Endothelial cell of umbilical vein (primary cell): ENCODE measurements around the gene TLCD3B. TPM values are rescaled to one million over a fixed set of nuclear protein-coding genes. Genes with fewer than 3 reads are reported as not detected.
"Not testable (repeated sequence)": the region's sequence is repeated elsewhere in the genome, so short reads cannot be mapped to it uniquely, and the experiment has no call there.

Experiments used
- BruUV-seq: library from RNA; stranded (reverse); fragments of 400-500 nt; replicated peaks from 2 replicates; lab custom pipeline; 2021; lab: Mats Ljungman, UMichigan
- CTCF ChIA-PET: fragments of 300-600, 350-600 bp; sonication (Branson Sonifier 250); formaldehyde crosslinking; loops from one replicate; lab custom pipeline; 2021; ENCODE audit warnings: antibody characterized with exemption, inconsistent platforms; lab: Charles Lee
- POLR2A ChIA-PET: fragments of 300-600, 350-600 bp; sonication (Branson Sonifier 250); formaldehyde crosslinking; loops from one replicate; lab custom pipeline; 2021; ENCODE audit warnings: antibody characterized with exemption, inconsistent platforms; lab: Charles Lee
- DNase-seq: peaks from one replicate; pipeline ENCODE4 v3.0.0-alpha.2; 2011; ENCODE audit warnings: low read depth, low spot score
- FAIRE-seq: peaks from 2 replicates; lab custom pipeline; 2011; peaks lifted over from hg19 to GRCh38; lab: Jason Lieb, UNC
- H2AFZ ChIP-seq: 2 replicates; pipeline ENCODE4 v1.6.0; 2012; ENCODE audit warnings: low read depth, low read length, control low read depth, inconsistent platforms
- H3K27ac ChIP-seq: 2 replicates; pipeline ENCODE4 v1.5.1; 2011; ENCODE audit warnings: low read depth, mild to moderate bottlenecking, control low read depth, low read length, moderate library complexity; ENCODE audit not compliant: insufficient read depth
- H3K27me3 ChIP-seq, 2 experiments: 2 replicates each; pipeline versions ENCODE4 v1.6.0 to v1.6.1; 2011; ENCODE audit warnings: low read length in 2 of 2, mixed read lengths in 1 of 2; ENCODE audit not compliant: control insufficient read depth in 2 of 2, insufficient read depth in 2 of 2
- H3K36me3 ChIP-seq, 2 experiments: 2 replicates in 1 of 2; 3 replicates in 1 of 2; pipeline ENCODE4 v1.5.1; 2011; ENCODE audit warnings: low read length in 2 of 2, mild to moderate bottlenecking in 1 of 2, moderate library complexity in 1 of 2; ENCODE audit not compliant: control insufficient read depth in 2 of 2, insufficient read depth in 2 of 2; ENCODE audit errors: extremely low read depth in 1 of 2
- H3K4me1 ChIP-seq: 3 replicates; pipeline ENCODE4 v1.5.1; 2011; ENCODE audit warnings: mild to moderate bottlenecking, low read length; ENCODE audit not compliant: control insufficient read depth, insufficient read depth; ENCODE audit errors: extremely low read depth
- H3K4me2 ChIP-seq: 2 replicates; pipeline ENCODE4 v1.6.1; 2011; ENCODE audit warnings: low read length, control low read depth, mixed read lengths; ENCODE audit not compliant: insufficient read depth
- H3K4me3 ChIP-seq, 3 experiments: fragments of 200-600 bp in 1 of 3; sonication (generic), shearing (Covaris generic) in 1 of 3; replicated peaks in 1 of 3; 2 replicates each; pipeline ENCODE4 v1.5.1; 2011 to 2016; ENCODE audit warnings: control low read depth in 3 of 3, low read length in 3 of 3, mild to moderate bottlenecking in 2 of 3, inconsistent platforms in 1 of 3, low read depth in 1 of 3, moderate library complexity in 1 of 3; ENCODE audit not compliant: insufficient read depth in 1 of 3
- H3K79me2 ChIP-seq: 2 replicates; pipeline ENCODE4 v1.6.0; 2012; ENCODE audit warnings: low read length, inconsistent platforms; ENCODE audit not compliant: control insufficient read depth, insufficient read depth
- H3K9ac ChIP-seq: replicated peaks from 2 replicates; pipeline ENCODE3; 2011; ENCODE audit warnings: low read length, control low read depth; ENCODE audit not compliant: insufficient read depth; ENCODE audit errors: extremely low read depth
- H3K9me1 ChIP-seq: replicated peaks from 3 replicates; pipeline ENCODE4 v1.6.0; 2011; ENCODE audit warnings: mild to moderate bottlenecking, low read length; ENCODE audit not compliant: control insufficient read depth, insufficient read depth; ENCODE audit errors: extremely low read depth
- H3K9me3 ChIP-seq: replicated peaks from 2 replicates; pipeline ENCODE4 v1.5.1; 2012; ENCODE audit warnings: low read length, inconsistent platforms; ENCODE audit not compliant: control insufficient read depth, insufficient read depth
- H4K20me1 ChIP-seq: replicated peaks from 2 replicates; pipeline ENCODE3; 2011; ENCODE audit warnings: mild to moderate bottlenecking, low read length; ENCODE audit not compliant: control insufficient read depth, insufficient read depth; ENCODE audit errors: extremely low read depth
- CTCF ChIP-seq, 2 donors: IDR thresholded peaks; 1 replicate in 1 of 2; 2 replicates in 1 of 2; pipeline ENCODE4 v1.5.1; 2011; ENCODE audit warnings: low read length in 2 of 2, mild to moderate bottlenecking in 2 of 2, moderate library complexity in 2 of 2, control low read depth in 1 of 2, inconsistent platforms in 1 of 2, low read depth in 1 of 2; ENCODE audit not compliant: insufficient read depth in 1 of 2; ENCODE audit errors: extremely low read depth in 1 of 2
- EZH2 ChIP-seq: IDR thresholded peaks from 2 replicates; pipeline ENCODE4 v1.6.1; 2012; ENCODE audit warnings: borderline replicate concordance, low read depth, mild to moderate bottlenecking, moderate library complexity, low read length, inconsistent platforms; ENCODE audit not compliant: severe bottlenecking
- FOS ChIP-seq: IDR thresholded peaks from 2 replicates; pipeline ENCODE4 v1.6.1; 2011; ENCODE audit warnings: mild to moderate bottlenecking, low read length, moderate library complexity, borderline replicate concordance; ENCODE audit not compliant: insufficient read depth
- GATA2 ChIP-seq: IDR thresholded peaks from 2 replicates; pipeline ENCODE4 v1.7.0; 2011; ENCODE audit warnings: low read depth, mild to moderate bottlenecking, moderate library complexity, mixed read lengths, low read length; ENCODE audit not compliant: insufficient read length, insufficient read depth
- MAX ChIP-seq: IDR thresholded peaks from 2 replicates; pipeline ENCODE4 v1.6.1; 2011; ENCODE audit not compliant: insufficient read depth, insufficient read length
- POLR2A ChIP-seq: IDR thresholded peaks from 2 replicates; pipeline ENCODE4 v1.6.1; 2012; ENCODE audit warnings: low read depth, mild to moderate bottlenecking, control low read depth, low read length
- POLR2AphosphoS5 ChIP-seq: IDR thresholded peaks from 2 replicates; pipeline ENCODE4 v1.6.1; 2012; ENCODE audit warnings: low read depth, mild to moderate bottlenecking, control low read depth, low read length, moderate library complexity; ENCODE audit not compliant: insufficient read depth
- dilution Hi-C: fragments of 300-500 bp; cut with MboI; formaldehyde crosslinking; loops from one replicate; pipeline ENCODE4 v1.15.0; 2019; ENCODE audit warnings: low sequenced_read_pairs; ENCODE audit not compliant: extremely low pct_ligation_motif_present
- intact Hi-C: fragments of 100-400 bp; cut with micrococcal nuclease; formaldehyde crosslinking; loops from one replicate; pipeline ENCODE4 v1.10.0; 2022
- polyA plus RNA-seq, 4 experiments: library from polyadenylated mRNA; depleted of rRNA in 3 of 4; stranded (reverse) in 3 of 4; unstranded in 1 of 4; fragments of >200 nt; gene quantifications; 2 replicates each; pipeline versions ENCODE4 v1.2.1 to v1.2.3, GENCODE V29; 2011 to 2012; ENCODE audit warnings: missing spikeins in 1 of 4
- total RNA-seq: library from RNA; stranded (reverse); gene quantifications from 2 replicates; pipeline ENCODE4 v1.2.3, GENCODE V29; 2021

The TLCD3B gene
- total and polyA plus RNA-seq, 2 donors (not counting 3 experiments of a cell fraction or from before 2014, with no cell fraction given), result 0.37 to 0.86 TPM

GRCh38 chr16:30018731-30019158, 12.3 kb downstream of the TLCD3B start:
- POLR2A ChIA-PET, result no interaction called here
- dilution Hi-C loops (no loop called here), intact Hi-C loops (no loop called here)
- Histone ChIP-seq H3K27ac (no peak overlapping the region), H3K9ac (no peak overlapping the region), H3K9me1 (no peaks in the 10 kb centered on the region), H3K79me2 (no peaks in the 10 kb centered on the region), H3K4me3 (no peak overlapping the region), H3K27me3 (no peaks in the 10 kb centered on the region), H3K36me3 (no peaks in the 10 kb centered on the region), H4K20me1 (no peaks in the 10 kb centered on the region), H3K4me1 (no peaks in the 10 kb centered on the region), H2AFZ (no peak overlapping the region), H3K4me2 (no peak overlapping the region), H3K9me3 (no peaks in the 10 kb centered on the region)
- no peak for DNase-seq
- BruUV-seq, result no TSS peak
- CTCF ChIA-PET, result interaction anchor here (1.5 to 3.4 kb wide), 5 partner anchors 13 to 319 kb away, joined by 3 to 17 read pairs (median 6); partner anchors contain the start of genes PAGR1 and TLCD3B
- no peak for FAIRE-seq
- TF ChIP-seq MAX (no peak), GATA2 (no peak), FOS (no peak), POLR2AphosphoS5 (no peak), CTCF (IDR thresholded peaks at IDR 0.05; ENCODE audit: extremely low read depth in 1 of 2, insufficient read depth in 1 of 2, low read depth in 1 of 2, low read length in 2 of 2) (no peak), POLR2A (no peak), EZH2 (no peak)

- BruUV-seq, DNase-seq, H3K27ac ChIP-seq, H3K79me2 ChIP-seq, H3K9me1 ChIP-seq, H3K9me3 ChIP-seq, H3K9ac ChIP-seq, H3K4me1 ChIP-seq, dilution Hi-C loops, intact Hi-C loops, H3K27me3 ChIP-seq, H3K4me2 ChIP-seq, H3K4me3 ChIP-seq, FAIRE-seq, POLR2A ChIA-PET, H3K36me3 ChIP-seq, H4K20me1 ChIP-seq, H2AFZ ChIP-seq: not testable (repeated sequence)
- CTCF ChIA-PET, result interaction anchor here (1.6 to 3.4 kb wide), 3 partner anchors 12 to 202 kb away, joined by 3 to 17 read pairs (median 6); partner anchors contain the start of gene PAGR1
Measured at GRCh38 chr16:30017937-30018336, 13.1 kb downstream of the TLCD3B start.
